ENCODE data around the gene ZSWIM5. TPM values are rescaled to one million over a fixed set of nuclear protein-coding genes. Genes with fewer than 3 reads are reported as not detected.
"Not testable (repeated sequence)": the region's sequence is repeated elsewhere in the genome, so short reads cannot be mapped to it uniquely, and the experiment has no call there.

ZSWIM5 gene
- total RNA-seq, 2 donors from 2014 or later, result 2.0 to 3.5 TPM

- Histone ChIP-seq H3K27ac (no peak overlapping the region), H3K4me1 (ENCODE audit: control insufficient read depth in 1 of 2, low read depth in 2 of 2) (no peaks in the 10 kb centered on the region), H3K36me3 (no peaks in the 10 kb centered on the region), H3K27me3 (replicated peaks; ENCODE audit: insufficient read depth) (no peaks in the 10 kb centered on the region), H3K4me3 (no peak overlapping the region), H3K9me3 (no peaks in the 10 kb centered on the region)
- TF ChIP-seq, protein P1, sequence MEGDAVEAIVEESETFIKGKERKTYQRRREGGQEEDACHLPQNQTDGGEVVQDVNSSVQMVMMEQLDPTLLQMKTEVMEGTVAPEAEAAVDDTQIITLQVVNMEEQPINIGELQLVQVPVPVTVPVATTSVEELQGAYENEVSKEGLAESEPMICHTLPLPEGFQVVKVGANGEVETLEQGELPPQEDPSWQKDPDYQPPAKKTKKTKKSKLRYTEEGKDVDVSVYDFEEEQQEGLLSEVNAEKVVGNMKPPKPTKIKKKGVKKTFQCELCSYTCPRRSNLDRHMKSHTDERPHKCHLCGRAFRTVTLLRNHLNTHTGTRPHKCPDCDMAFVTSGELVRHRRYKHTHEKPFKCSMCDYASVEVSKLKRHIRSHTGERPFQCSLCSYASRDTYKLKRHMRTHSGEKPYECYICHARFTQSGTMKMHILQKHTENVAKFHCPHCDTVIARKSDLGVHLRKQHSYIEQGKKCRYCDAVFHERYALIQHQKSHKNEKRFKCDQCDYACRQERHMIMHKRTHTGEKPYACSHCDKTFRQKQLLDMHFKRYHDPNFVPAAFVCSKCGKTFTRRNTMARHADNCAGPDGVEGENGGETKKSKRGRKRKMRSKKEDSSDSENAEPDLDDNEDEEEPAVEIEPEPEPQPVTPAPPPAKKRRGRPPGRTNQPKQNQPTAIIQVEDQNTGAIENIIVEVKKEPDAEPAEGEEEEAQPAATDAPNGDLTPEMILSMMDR (IDR thresholded peaks at IDR 0.05), result no peak
- DNase-seq (ENCODE audit: low spot score) (no peak), ATAC-seq (ENCODE audit: insufficient number of reproducible peaks, low FRiP score, low read depth) (no peak)
Measured at GRCh38 chr1:45177452-45177851, 29.0 kb downstream of the ZSWIM5 start.

DNA sequence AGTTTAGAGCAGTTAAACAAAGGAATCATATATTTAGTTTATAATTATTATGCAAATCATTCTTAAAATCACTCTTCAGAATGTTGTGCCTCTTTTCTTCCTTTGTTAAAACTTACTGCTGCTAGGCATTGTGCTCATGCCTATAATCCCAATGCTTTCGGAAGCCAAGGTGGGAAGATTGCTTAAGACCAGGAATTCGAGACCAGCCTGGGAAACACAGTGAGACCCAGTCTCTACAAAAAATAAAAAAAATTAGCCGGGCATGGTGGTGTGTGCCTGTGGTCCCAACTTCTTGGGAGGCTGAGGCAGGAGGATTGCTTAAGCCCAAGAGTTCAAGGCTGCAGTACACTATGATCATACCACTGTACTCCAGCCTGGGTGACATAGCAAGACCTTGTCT is 33.6 kb downstream of the ZSWIM5 start:
- TF ChIP-seq, protein P1 (IDR thresholded peaks at IDR 0.05), result no peak
- Histone ChIP-seq H3K27me3 (replicated peaks; ENCODE audit: insufficient read depth) (no peaks in the 10 kb centered on the region), H3K36me3 (no peaks in the 10 kb centered on the region), H3K9me3 (no peaks in the 10 kb centered on the region), H3K4me3 (no peak overlapping the region), H3K4me1 (ENCODE audit: control insufficient read depth in 1 of 2, low read depth in 2 of 2) (no peaks in the 10 kb centered on the region), H3K27ac (no peak overlapping the region)
- no peak for DNase-seq (ENCODE audit: low spot score)
- ATAC-seq (ENCODE audit: insufficient number of reproducible peaks, low FRiP score, low read depth), result no peak

DNA sequence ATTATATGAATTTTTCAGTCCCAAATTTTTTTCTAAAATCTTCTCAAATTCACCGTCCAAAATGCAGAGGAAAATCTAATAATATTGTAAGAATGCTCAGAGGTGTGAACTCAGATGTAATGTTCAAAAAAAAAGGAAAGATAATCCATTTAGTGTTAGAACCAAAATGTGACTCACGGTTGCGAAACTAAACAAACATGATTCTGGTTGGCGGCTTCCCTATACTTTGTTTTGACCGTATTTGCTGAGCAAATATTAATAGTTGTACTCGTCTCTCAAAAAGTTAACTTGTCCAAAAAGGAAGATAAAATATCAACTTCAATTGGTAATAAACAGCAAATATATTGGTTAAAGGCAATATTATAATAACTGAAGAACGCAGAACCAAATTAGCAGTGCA is 34.4 kb downstream of the ZSWIM5 start:
- Histone ChIP-seq H3K27me3 (replicated peaks; ENCODE audit: insufficient read depth) (no peaks in the 10 kb centered on the region), H3K4me1 (ENCODE audit: control insufficient read depth in 1 of 2, low read depth in 2 of 2) (no peaks in the 10 kb centered on the region), H3K9me3 (no peaks in the 10 kb centered on the region), H3K4me3 (no peak overlapping the region), H3K27ac (no peak overlapping the region), H3K36me3 (no peaks in the 10 kb centered on the region)
- no peak for DNase-seq (ENCODE audit: low spot score)
- TF ChIP-seq, protein P1 (IDR thresholded peaks at IDR 0.05), result no peak
- ATAC-seq (ENCODE audit: insufficient number of reproducible peaks, low FRiP score, low read depth), result no peak

DNA sequence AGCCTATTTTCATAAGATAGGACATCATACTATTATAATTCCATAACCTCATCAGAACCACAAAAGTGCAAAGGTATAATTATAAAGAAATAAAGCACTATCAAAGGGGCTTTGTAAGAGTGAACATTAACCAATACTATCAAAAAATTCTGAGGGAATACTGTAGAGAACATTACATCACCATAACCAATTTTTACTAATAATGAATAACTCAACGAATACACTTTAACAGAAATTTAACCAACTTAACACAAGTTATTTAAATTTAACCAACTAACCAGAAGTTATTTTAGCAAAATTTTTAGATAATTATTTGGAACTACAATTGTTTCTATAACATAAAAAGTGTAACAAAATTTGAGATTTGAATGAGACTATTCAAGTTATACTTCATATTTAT is 34.8 kb downstream of the ZSWIM5 start:
- DNase-seq (ENCODE audit: low spot score) (no peak), ATAC-seq (ENCODE audit: insufficient number of reproducible peaks, low FRiP score, low read depth) (no peak)
- H3K4me3 ChIP-seq, result no peak overlapping the region

GRCh38 chr1:45170151-45170742 is 36.2 kb downstream of the ZSWIM5 start:
- H3K27me3 ChIP-seq (replicated peaks; ENCODE audit: insufficient read depth), result no peaks in the 10 kb centered on the region
- no peak for ATAC-seq (ENCODE audit: insufficient number of reproducible peaks, low FRiP score, low read depth)
- no peaks in the 10 kb centered on the region for H3K9me3 ChIP-seq
- no peaks in the 10 kb centered on the region for H3K4me1 ChIP-seq (ENCODE audit: control insufficient read depth in 1 of 2, low read depth in 2 of 2)
- H3K36me3 ChIP-seq, result no peaks in the 10 kb centered on the region
- no peak overlapping the region for H3K27ac ChIP-seq
- DNase-seq (ENCODE audit: low spot score), result no peak
- H3K4me3 ChIP-seq, result no peak overlapping the region
- TF ChIP-seq, protein P1 (IDR thresholded peaks at IDR 0.05), result no peak

More for the DNA sequence above, 34.8 kb downstream of the ZSWIM5 start:
- Histone ChIP-seq H3K27me3 (replicated peaks; ENCODE audit: insufficient read depth) (no peaks in the 10 kb centered on the region), H3K27ac (no peak overlapping the region), H3K9me3 (no peaks in the 10 kb centered on the region), H3K4me1 (ENCODE audit: control insufficient read depth in 1 of 2, low read depth in 2 of 2) (no peaks in the 10 kb centered on the region), H3K36me3 (no peaks in the 10 kb centered on the region)
- TF ChIP-seq, protein P1 (IDR thresholded peaks at IDR 0.05), result no peak

- not testable (repeated sequence) for H3K36me3 ChIP-seq; ATAC-seq (ENCODE audit: insufficient number of reproducible peaks, low FRiP score, low read depth); H3K4me3 ChIP-seq; H3K27me3 ChIP-seq (replicated peaks; ENCODE audit: insufficient read depth); H3K4me1 ChIP-seq (ENCODE audit: control insufficient read depth in 1 of 2, low read depth in 2 of 2); H3K27ac ChIP-seq; H3K9me3 ChIP-seq; DNase-seq (ENCODE audit: low spot score)
Measured at GRCh38 chr1:45167947-45168346, 38.5 kb downstream of the ZSWIM5 start.

DNA sequence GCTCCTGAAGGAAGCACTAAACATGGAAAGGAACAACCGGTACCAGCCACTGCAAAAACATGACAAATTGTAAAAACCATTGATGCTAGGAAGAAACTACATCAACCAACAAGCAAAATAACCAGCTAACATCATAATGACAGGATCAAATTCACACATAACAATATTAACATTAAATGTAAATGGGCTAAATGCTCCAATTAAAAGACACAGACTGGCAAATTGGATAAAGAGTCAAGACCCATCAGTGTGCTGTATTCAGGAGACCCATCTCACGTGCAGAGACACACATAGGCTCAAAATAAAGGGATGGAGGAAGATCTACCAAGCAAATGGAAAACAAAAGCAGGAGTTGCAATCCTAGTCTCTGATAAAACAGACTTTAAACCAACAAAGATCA is 42.1 kb downstream of the ZSWIM5 start:
- not testable (repeated sequence) for H3K9me3 ChIP-seq; H3K27ac ChIP-seq; DNase-seq (ENCODE audit: low spot score); ATAC-seq (ENCODE audit: insufficient number of reproducible peaks, low FRiP score, low read depth); H3K4me1 ChIP-seq (ENCODE audit: control insufficient read depth in 1 of 2, low read depth in 2 of 2); H3K4me3 ChIP-seq; H3K36me3 ChIP-seq; H3K27me3 ChIP-seq (replicated peaks; ENCODE audit: insufficient read depth)

GRCh38 chr1:45163111-45163510 is 43.3 kb downstream of the ZSWIM5 start:
- H3K27me3 ChIP-seq (replicated peaks; ENCODE audit: insufficient read depth); H3K4me1 ChIP-seq (ENCODE audit: control insufficient read depth in 1 of 2, low read depth in 2 of 2); H3K9me3 ChIP-seq; H3K36me3 ChIP-seq; H3K4me3 ChIP-seq; ATAC-seq (ENCODE audit: insufficient number of reproducible peaks, low FRiP score, low read depth); H3K27ac ChIP-seq; DNase-seq (ENCODE audit: low spot score): not testable (repeated sequence)

Measured in thoracic aorta (tissue), 2 donors.